ENCODE results near the gene NR1D1.

The NR1D1 gene

GRCh38 chr17:40067710-40068109 is 32.7 kb downstream of the NR1D1 start:
- TF ChIP-seq ZNF8 (CRISPR knock-in tag; IDR thresholded peaks at IDR 0.05), result no peak
- no peak for TF ChIP-seq OSR1 (CRISPR knock-in tag; IDR thresholded peaks at IDR 0.05)
- no peak for TF ChIP-seq TCF4 (CRISPR knock-in tag; IDR thresholded peaks at IDR 0.05; ENCODE audit: borderline replicate concordance)
- ATAC-seq, result no peak

- TF ChIP-seq, protein P1, sequence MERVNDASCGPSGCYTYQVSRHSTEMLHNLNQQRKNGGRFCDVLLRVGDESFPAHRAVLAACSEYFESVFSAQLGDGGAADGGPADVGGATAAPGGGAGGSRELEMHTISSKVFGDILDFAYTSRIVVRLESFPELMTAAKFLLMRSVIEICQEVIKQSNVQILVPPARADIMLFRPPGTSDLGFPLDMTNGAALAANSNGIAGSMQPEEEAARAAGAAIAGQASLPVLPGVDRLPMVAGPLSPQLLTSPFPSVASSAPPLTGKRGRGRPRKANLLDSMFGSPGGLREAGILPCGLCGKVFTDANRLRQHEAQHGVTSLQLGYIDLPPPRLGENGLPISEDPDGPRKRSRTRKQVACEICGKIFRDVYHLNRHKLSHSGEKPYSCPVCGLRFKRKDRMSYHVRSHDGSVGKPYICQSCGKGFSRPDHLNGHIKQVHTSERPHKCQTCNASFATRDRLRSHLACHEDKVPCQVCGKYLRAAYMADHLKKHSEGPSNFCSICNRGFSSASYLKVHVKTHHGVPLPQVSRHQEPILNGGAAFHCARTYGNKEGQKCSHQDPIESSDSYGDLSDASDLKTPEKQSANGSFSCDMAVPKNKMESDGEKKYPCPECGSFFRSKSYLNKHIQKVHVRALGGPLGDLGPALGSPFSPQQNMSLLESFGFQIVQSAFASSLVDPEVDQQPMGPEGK (CRISPR knock-in tag; IDR thresholded peaks at IDR 0.05; ENCODE audit: borderline replicate concordance), result no peak
- TF ChIP-seq CREB5 (CRISPR knock-in tag; IDR thresholded peaks at IDR 0.05; ENCODE audit: low read depth), result no peak
- TF ChIP-seq TCF4 (CRISPR knock-in tag; IDR thresholded peaks at IDR 0.05; ENCODE audit: borderline replicate concordance), result no peak
- TF ChIP-seq ZFP30 (CRISPR knock-in tag; IDR thresholded peaks at IDR 0.05), result no peak
- no peak for TF ChIP-seq BACH2 (CRISPR knock-in tag; IDR thresholded peaks at IDR 0.05; ENCODE audit: borderline replicate concordance)
- TF ChIP-seq, protein P2, sequence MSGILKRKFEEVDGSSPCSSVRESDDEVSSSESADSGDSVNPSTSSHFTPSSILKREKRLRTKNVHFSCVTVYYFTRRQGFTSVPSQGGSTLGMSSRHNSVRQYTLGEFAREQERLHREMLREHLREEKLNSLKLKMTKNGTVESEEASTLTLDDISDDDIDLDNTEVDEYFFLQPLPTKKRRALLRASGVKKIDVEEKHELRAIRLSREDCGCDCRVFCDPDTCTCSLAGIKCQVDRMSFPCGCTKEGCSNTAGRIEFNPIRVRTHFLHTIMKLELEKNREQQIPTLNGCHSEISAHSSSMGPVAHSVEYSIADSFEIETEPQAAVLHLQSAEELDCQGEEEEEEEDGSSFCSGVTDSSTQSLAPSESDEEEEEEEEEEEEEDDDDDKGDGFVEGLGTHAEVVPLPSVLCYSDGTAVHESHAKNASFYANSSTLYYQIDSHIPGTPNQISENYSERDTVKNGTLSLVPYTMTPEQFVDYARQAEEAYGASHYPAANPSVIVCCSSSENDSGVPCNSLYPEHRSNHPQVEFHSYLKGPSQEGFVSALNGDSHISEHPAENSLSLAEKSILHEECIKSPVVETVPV (CRISPR knock-in tag; IDR thresholded peaks at IDR 0.05), result no peak
- TF ChIP-seq, protein P3, sequence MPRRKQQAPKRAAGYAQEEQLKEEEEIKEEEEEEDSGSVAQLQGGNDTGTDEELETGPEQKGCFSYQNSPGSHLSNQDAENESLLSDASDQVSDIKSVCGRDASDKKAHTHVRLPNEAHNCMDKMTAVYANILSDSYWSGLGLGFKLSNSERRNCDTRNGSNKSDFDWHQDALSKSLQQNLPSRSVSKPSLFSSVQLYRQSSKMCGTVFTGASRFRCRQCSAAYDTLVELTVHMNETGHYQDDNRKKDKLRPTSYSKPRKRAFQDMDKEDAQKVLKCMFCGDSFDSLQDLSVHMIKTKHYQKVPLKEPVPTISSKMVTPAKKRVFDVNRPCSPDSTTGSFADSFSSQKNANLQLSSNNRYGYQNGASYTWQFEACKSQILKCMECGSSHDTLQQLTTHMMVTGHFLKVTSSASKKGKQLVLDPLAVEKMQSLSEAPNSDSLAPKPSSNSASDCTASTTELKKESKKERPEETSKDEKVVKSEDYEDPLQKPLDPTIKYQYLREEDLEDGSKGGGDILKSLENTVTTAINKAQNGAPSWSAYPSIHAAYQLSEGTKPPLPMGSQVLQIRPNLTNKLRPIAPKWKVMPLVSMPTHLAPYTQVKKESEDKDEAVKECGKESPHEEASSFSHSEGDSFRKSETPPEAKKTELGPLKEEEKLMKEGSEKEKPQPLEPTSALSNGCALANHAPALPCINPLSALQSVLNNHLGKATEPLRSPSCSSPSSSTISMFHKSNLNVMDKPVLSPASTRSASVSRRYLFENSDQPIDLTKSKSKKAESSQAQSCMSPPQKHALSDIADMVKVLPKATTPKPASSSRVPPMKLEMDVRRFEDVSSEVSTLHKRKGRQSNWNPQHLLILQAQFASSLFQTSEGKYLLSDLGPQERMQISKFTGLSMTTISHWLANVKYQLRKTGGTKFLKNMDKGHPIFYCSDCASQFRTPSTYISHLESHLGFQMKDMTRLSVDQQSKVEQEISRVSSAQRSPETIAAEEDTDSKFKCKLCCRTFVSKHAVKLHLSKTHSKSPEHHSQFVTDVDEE (CRISPR knock-in tag; IDR thresholded peaks at IDR 0.05), result no peak
- TF ChIP-seq ISL1 (CRISPR knock-in tag; IDR thresholded peaks at IDR 0.05), result no peak
- TF ChIP-seq CSDC2 (CRISPR knock-in tag; IDR thresholded peaks at IDR 0.05), result no peak
- TF ChIP-seq RARB (CRISPR knock-in tag; IDR thresholded peaks at IDR 0.05), result no peak
- no peak for TF ChIP-seq SNAI2 (CRISPR knock-in tag; IDR thresholded peaks at IDR 0.05)
- no peak for TF ChIP-seq ZNF8 (CRISPR knock-in tag; IDR thresholded peaks at IDR 0.05)
- no peak for TF ChIP-seq GLIS3 (CRISPR knock-in tag; IDR thresholded peaks at IDR 0.05)
- no peak for TF ChIP-seq ZNF70 (CRISPR knock-in tag; IDR thresholded peaks at IDR 0.05)
- ATAC-seq, result no peak
These were observed 34.4 kb downstream of the NR1D1 start for GRCh38 chr17:40065769-40066510.

DNA sequence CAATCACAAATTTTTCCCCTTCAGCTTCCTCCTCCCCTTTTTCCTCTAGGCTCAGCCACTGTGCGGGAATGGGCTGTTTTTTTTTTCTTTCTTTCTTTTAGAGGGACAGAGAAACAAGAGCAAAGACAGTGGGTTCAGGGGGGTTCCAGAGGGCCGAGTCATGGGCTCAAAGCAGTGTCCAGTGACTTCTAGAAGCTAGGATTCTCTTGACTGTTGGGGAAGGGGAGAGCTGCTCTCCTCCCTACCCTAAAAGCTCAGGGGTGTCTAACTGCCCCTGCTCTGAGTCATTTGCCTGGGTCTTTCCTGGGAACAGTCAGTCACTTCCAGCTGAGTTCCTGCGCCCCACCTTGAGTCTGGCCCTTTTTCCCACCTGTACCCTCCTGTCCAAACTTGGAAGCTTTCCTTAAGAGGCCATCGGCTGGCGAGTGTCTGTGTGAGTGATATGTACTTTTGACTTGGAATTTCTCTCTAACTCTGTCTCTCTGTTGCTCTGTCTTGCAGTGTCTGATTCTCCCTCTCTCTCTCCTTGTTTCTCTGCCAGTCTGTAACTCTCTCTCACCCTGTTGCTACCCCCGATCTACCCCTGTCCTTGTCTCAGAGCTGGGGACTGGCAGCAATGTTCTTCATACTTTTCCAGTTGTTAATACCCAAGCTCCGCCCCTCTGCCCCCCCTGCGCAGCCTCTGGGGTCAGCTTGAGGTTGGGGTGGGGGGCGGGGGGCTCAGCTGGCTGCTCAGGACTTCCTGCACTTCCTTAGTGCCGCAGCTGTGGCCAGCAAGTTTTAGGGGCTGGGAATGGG is 35.2 kb downstream of the NR1D1 start:
- TF ChIP-seq TCF4 (CRISPR knock-in tag; IDR thresholded peaks at IDR 0.05; ENCODE audit: borderline replicate concordance), result no peak
- no peak for TF ChIP-seq RARB (CRISPR knock-in tag; IDR thresholded peaks at IDR 0.05)
- no peak for TF ChIP-seq OSR1 (CRISPR knock-in tag; IDR thresholded peaks at IDR 0.05)
- no peak for TF ChIP-seq GLIS3 (CRISPR knock-in tag; IDR thresholded peaks at IDR 0.05)
- TF ChIP-seq TOX (CRISPR knock-in tag; IDR thresholded peaks at IDR 0.05; ENCODE audit: borderline replicate concordance), result no peak
- no peak for TF ChIP-seq ARNTL (CRISPR knock-in tag; IDR thresholded peaks at IDR 0.05; ENCODE audit: borderline replicate concordance, low read depth)
- TF ChIP-seq, protein P2 (CRISPR knock-in tag; IDR thresholded peaks at IDR 0.05), result no peak
- TF ChIP-seq ZNF8 (CRISPR knock-in tag; IDR thresholded peaks at IDR 0.05), result no peak
- TF ChIP-seq ZNF70 (CRISPR knock-in tag; IDR thresholded peaks at IDR 0.05), result no peak
- no peak for TF ChIP-seq ESRRG (CRISPR knock-in tag; IDR thresholded peaks at IDR 0.05)
- TF ChIP-seq, protein P1 (CRISPR knock-in tag; IDR thresholded peaks at IDR 0.05; ENCODE audit: borderline replicate concordance), result no peak
- no peak for TF ChIP-seq ZC3H10 (CRISPR knock-in tag; IDR thresholded peaks at IDR 0.05)
- no peak for TF ChIP-seq ISL1 (CRISPR knock-in tag; IDR thresholded peaks at IDR 0.05)
- peak; percentile 44 for ATAC-seq
